Activated naive CD8-positive, alpha-beta T cell treated with anti-CD3 and anti-CD28 coated beads, Interleukin-2, amount 50 U/mL, for 16 hours (primary cell): ENCODE results near the gene ZMIZ1.

Source experiments
- DNase-seq: peaks from one replicate; pipeline ENCODE4 v3.0.0-alpha.2; 2020; ENCODE audit warnings: low read depth, low spot score

ZMIZ1 gene

DNA sequence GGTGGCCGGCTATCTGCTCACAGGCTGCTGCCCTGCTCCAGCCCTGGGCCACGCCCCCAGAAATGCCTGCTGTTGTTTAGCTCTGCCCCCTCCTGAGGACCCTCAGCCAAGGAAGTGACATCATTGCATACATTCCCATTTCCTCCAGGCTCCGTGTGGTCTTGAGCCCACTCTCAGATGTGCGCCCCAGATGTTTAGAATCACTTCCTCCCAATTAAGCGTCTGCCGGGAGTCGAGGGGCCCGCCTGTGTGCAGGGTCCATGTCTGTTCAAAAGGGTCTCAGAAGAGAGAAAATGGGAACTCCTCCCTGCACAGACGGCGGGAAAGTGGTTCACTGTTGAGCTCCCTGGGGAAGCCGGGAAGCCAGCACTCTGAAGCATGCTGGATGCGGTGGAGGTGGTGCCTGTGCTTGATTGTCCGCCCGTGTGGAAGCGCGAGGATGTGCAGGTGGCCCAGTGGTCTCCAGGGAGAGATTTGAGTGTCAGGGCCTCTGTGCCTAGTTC is 161.6 kb downstream of the ZMIZ1 start:
- DNase-seq, result no peak

- DNase-seq, result no peak
These were observed 162.1 kb downstream of the ZMIZ1 start for GRCh38 chr10:79230850-79231249.

GRCh38 chr10:79231908-79232307 is 163.1 kb downstream of the ZMIZ1 start:
- no peak for DNase-seq

- DNase-seq, result no peak
These were observed 164.1 kb downstream of the ZMIZ1 start for GRCh38 chr10:79232864-79233263.

DNA sequence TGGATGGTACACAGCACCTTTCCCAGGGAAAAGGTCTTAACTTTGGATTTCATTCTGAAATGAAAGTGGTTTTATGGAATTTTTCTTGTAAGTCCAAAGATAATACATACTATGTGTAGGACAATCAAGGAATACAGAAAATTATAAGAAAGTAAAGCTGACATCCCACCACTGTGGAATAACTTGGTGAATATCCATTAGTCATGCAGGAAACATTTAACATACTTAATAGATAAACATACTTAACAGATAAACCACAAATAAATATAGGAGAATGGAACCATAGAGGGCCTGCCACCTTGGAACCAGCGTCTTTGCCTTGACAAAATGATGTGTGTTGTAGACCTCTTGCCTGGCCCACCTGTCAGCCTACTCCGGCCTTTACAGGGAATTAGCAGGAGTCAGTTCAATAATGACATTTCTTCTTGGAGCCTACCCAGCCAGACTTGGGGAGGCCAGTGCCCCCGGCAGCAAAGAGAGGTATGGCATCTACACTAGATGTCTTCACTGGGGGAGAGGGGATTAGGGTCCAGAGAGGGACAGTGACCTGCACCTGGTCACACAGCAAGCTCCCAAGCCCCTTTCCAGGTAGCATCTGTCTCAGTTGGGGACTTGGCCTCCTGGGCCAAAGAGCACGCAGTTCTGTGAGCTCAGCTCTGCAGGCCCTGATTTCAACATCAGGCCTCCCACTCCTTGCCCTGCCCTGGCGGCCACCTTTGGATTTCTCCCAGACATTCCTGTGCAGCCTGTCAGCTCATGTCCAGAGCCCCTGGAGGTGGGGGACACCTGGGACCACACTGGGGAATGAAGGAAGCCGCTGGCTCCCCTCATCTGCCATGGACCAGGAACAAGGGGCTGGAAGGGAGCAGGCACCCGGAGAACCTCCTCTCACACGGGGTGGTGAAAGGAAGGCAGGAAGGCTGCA is 165.9 kb downstream of the ZMIZ1 start:
- no peak for DNase-seq

DNA sequence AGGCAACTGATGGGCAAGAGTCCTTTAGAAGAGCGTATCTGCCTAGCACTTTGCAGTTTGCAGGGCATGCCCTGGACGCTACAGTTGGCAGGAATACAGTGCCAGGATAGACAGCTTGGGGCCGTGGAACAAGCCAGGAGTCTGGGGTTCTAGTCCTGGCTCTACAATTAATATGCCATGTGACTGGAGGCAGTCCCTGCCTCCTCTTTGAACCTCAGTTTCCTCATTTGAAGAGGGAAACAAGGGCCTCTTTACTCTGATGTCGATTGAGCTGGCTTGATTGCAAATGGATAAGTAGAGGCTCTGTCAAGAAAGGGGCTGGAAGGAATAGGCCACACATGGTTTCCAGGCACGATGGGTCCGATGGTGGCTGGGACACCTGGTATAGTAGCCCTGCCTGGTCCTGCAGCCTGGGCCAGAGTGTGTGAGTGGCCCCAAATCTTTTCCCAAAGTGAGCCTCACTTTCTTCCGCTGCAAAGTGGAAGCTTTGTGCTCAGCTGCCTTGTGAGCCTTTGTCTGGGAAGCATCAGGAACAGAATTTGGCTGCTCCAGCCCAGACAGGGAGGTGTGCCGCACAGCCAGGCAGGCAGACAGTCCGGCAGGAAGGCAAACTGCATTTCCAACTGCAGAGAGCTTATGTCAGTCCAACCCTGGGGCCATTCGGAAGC is 167.1 kb downstream of the ZMIZ1 start:
- DNase-seq, result no peak

DNA sequence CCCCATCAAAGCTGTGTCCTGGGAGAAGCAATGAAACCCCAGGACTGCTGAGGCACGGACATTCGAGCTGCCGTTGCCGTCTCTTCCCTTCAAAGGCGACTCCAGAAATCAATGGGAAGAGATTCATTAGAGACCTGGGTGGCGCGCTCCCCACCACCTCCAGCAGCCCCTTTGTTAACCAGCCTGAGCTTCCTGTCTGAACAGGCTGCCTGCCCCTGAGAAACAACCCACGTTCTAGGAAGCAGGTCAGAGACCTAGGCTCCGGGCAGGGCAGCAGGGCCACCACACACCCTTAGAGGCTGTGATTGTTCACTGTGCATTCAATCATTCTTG is 167.6 kb downstream of the ZMIZ1 start:
- DNase-seq, result no peak

DNA sequence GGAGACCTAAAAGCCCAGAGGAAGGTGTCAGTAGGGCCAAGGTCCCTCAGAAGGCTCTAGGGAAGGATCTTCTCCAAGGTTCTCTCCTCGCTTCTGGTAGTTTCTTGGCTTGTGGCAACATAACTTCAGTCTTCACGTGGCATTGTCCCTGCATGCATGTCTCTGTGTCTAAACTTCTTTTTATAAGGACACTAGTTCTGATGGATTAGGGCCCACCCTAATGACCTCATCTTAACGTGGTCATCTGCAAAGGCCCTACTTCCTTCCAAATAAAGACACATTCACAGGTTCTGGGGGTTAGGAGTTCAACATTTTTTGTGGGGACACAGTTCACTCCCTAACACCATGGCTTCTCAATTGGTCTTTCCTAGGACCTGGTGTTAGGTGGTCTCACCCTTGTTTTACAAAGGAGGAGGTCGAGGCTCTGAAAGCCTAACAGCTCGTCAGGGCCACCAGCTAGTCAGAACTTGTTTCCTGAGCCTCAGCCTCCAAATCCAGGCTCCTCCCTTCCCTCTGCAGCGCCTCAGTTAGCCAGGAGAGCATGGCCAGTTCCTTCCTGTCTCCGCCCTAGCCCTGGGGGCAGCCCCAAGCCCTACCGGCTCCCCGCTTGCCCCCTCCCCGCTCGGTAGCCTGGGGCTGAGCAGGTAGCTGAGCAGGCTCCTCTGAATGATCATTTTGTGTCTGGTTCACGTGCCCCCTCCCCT is 168.8 kb downstream of the ZMIZ1 start:
- DNase-seq, result no peak

DNA sequence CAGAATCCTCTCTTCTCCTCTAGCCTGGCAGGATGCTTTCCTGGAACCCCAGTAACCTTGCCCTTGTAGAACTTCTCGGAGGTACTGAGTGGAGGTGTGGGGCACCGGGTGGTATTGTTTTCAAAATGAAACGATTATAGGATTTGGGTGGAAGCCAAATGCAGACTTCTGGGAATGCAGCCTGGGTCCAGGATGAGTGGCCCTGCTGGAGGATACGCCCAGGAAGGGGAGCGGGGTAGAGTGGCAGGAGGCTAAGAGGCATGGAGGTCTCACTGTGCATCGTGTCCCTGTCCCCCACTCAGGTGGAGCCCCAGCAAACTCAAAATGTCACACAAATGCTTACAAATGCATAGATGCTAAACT is 169.4 kb downstream of the ZMIZ1 start:
- no peak for DNase-seq

GRCh38 chr10:79238606-79239005 is 169.8 kb downstream of the ZMIZ1 start:
- no peak for DNase-seq

- DNase-seq, result no peak
These were observed 170.6 kb downstream of the ZMIZ1 start for GRCh38 chr10:79239275-79239779.

GRCh38 chr10:79239924-79240581 is 171.3 kb downstream of the ZMIZ1 start:
- DNase-seq, result no peak

GRCh38 chr10:79241629-79241989 is 172.8 kb downstream of the ZMIZ1 start:
- no peak for DNase-seq

DNA sequence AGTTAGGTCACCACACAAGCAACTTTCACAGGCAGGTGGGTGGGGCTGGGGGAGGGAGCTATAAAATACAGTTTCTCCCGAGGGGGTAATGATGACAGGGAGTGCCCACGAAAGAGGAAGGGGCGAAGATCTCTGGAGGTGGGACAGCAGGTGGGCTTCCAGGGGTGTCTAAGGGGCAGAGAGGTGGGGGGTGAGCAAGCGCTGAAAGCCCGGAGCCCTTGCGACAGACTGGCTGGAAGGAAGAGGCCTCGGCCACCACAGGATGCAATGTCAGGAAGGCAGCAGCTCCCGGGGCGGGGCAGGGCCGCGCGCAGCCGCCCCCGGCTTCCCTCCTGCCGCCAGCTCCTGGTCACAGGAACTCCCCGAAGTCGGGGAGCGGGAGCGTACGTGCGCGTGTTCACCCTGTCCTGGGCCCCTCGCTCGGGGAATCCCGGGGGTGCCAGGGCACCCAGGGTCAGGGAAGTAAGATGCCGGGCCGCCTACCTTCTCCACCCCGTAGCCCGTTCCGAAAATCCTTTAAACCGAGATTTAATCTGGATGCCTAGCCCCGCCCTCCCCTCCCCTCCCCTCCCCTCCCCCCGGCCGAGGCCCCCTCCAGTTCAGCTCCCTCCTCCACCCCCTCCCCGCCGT is 173.3 kb downstream of the ZMIZ1 start:
- DNase-seq, result no peak

- DNase-seq, result peak; percentile 12
These were observed 173.9 kb downstream of the ZMIZ1 start for GRCh38 chr10:79242620-79243152.

GRCh38 chr10:79243181-79244067 is 174.7 kb downstream of the ZMIZ1 start:
- DNase-seq, result no peak

- no peak for DNase-seq
These were observed 175.3 kb downstream of the ZMIZ1 start for GRCh38 chr10:79244068-79244442.

- DNase-seq, result no peak
These were observed 176.2 kb downstream of the ZMIZ1 start for GRCh38 chr10:79244841-79245504.

- no peak for DNase-seq
These were observed 176.9 kb downstream of the ZMIZ1 start for GRCh38 chr10:79245539-79246208.
